ENCODE measurements around the gene RFX5. TPM values are rescaled to one million over a fixed set of nuclear protein-coding genes. Genes with fewer than 3 reads are reported as not detected.

The RFX5 gene
- total and polyA plus RNA-seq, 4 donors = 5.2 to 17.5 (median 11.1) TPM

DNA sequence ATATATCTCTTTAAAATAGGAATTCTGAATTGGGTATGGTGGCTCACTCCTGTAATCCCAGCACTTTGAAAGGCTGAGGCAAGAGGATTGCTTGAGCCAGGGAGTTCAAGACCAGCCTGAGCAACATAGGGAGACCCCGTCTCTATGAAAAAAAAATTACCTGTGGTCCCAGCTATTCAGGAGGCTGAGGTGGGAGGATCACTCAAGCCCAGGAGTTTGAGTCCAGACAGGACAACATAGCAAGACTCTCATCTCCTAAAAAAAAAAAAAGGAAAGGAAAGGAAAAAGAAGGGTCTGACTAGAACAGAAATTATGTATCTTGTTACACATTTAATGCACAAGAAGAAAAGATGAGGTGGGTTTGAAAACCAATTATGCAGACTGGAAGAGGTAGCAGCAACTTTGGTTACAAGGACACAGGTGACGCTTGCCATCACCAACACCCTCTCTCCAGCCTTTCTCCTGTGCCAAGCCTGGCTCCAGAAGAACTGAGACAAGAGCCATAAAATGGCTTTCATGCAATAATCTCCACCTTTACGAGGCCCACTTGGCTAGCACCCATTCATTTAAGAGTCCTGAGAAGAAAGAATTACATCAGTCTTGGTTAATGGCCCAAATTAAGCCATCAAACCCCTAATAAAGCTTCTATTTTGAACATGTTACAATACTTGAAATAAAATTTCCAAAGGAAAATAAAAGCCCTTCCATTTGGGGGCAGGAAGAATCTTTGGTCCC is 30.3 kb upstream of the RFX5 start:
- no peaks in the 10 kb centered on the region for H3K9me3 ChIP-seq (ENCODE audit: control insufficient read depth in 4 of 4, low read length in 3 of 4)
- no peaks in the 10 kb centered on the region for H3K27me3 ChIP-seq (ENCODE audit: control insufficient read depth in 4 of 4, insufficient read depth in 4 of 4, low read length in 3 of 4)
- no peak for DNase-seq (ENCODE audit: low spot score)
- no peak overlapping the region for H3K4me3 ChIP-seq (ENCODE audit: low read depth in 1 of 3, low read length in 3 of 3)
- no peaks in the 10 kb centered on the region for H3K36me3 ChIP-seq (ENCODE audit: control insufficient read depth in 4 of 4, insufficient read depth in 3 of 4, low read depth in 1 of 4, low read length in 3 of 4)
- no peak overlapping the region for H3K27ac ChIP-seq (ENCODE audit: low read depth in 1 of 2, low read length in 2 of 2)
- 85% methylated on average over 3 of the region's 3 CpGs for WGBS
- H3K9ac ChIP-seq (ENCODE audit: low read depth in 1 of 2, low read length in 2 of 2) = no peak overlapping the region
- peaks cover 0 to 5% (median 4%) of the 10 kb centered on the region in 4 donors for H3K4me1 ChIP-seq (ENCODE audit: control insufficient read depth in 4 of 4, insufficient read depth in 4 of 4, low read length in 3 of 4)
- TF ChIP-seq YY1 (IDR thresholded peaks at IDR 0.05) = no peak
- TF ChIP-seq FOXA2 (IDR thresholded peaks at IDR 0.05) = no peak
- TF ChIP-seq, protein P1, sequence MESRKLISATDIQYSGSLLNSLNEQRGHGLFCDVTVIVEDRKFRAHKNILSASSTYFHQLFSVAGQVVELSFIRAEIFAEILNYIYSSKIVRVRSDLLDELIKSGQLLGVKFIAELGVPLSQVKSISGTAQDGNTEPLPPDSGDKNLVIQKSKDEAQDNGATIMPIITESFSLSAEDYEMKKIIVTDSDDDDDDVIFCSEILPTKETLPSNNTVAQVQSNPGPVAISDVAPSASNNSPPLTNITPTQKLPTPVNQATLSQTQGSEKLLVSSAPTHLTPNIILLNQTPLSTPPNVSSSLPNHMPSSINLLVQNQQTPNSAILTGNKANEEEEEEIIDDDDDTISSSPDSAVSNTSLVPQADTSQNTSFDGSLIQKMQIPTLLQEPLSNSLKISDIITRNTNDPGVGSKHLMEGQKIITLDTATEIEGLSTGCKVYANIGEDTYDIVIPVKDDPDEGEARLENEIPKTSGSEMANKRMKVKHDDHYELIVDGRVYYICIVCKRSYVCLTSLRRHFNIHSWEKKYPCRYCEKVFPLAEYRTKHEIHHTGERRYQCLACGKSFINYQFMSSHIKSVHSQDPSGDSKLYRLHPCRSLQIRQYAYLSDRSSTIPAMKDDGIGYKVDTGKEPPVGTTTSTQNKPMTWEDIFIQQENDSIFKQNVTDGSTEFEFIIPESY (IDR thresholded peaks at IDR 0.05) = no peak
- TF ChIP-seq, protein P2, sequence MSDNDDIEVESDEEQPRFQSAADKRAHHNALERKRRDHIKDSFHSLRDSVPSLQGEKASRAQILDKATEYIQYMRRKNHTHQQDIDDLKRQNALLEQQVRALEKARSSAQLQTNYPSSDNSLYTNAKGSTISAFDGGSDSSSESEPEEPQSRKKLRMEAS (IDR thresholded peaks at IDR 0.05) = no peak
- no peak for TF ChIP-seq HNF4G (IDR thresholded peaks at IDR 0.05)
- no peak for TF ChIP-seq FOXA1 (IDR thresholded peaks at IDR 0.05)
- no peak for TF ChIP-seq HNF4A (conservative IDR thresholded peaks at IDR 0.05)
- no peak for TF ChIP-seq RXRA (IDR thresholded peaks at IDR 0.05)
- no peak for TF ChIP-seq JUND (IDR thresholded peaks at IDR 0.05)
- TF ChIP-seq, protein P3, sequence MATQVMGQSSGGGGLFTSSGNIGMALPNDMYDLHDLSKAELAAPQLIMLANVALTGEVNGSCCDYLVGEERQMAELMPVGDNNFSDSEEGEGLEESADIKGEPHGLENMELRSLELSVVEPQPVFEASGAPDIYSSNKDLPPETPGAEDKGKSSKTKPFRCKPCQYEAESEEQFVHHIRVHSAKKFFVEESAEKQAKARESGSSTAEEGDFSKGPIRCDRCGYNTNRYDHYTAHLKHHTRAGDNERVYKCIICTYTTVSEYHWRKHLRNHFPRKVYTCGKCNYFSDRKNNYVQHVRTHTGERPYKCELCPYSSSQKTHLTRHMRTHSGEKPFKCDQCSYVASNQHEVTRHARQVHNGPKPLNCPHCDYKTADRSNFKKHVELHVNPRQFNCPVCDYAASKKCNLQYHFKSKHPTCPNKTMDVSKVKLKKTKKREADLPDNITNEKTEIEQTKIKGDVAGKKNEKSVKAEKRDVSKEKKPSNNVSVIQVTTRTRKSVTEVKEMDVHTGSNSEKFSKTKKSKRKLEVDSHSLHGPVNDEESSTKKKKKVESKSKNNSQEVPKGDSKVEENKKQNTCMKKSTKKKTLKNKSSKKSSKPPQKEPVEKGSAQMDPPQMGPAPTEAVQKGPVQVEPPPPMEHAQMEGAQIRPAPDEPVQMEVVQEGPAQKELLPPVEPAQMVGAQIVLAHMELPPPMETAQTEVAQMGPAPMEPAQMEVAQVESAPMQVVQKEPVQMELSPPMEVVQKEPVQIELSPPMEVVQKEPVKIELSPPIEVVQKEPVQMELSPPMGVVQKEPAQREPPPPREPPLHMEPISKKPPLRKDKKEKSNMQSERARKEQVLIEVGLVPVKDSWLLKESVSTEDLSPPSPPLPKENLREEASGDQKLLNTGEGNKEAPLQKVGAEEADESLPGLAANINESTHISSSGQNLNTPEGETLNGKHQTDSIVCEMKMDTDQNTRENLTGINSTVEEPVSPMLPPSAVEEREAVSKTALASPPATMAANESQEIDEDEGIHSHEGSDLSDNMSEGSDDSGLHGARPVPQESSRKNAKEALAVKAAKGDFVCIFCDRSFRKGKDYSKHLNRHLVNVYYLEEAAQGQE (IDR thresholded peaks at IDR 0.05) = no peak
- no peak for TF ChIP-seq EGR1 (IDR thresholded peaks at IDR 0.05; ENCODE audit: low read depth in 2 of 2)
- TF ChIP-seq, protein P4, sequence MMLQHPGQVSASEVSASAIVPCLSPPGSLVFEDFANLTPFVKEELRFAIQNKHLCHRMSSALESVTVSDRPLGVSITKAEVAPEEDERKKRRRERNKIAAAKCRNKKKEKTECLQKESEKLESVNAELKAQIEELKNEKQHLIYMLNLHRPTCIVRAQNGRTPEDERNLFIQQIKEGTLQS (IDR thresholded peaks at IDR 0.05) = no peak
- no peak for TF ChIP-seq GABPA (IDR thresholded peaks at IDR 0.05 in 1 of 2, conservative IDR thresholded peaks at IDR 0.05 in 1 of 2)
- TF ChIP-seq TAF1 (conservative IDR thresholded peaks at IDR 0.05) = no peak
- no peak for TF ChIP-seq SP1 (IDR thresholded peaks at IDR 0.05)
- no peak for TF ChIP-seq RAD21 (IDR thresholded peaks at IDR 0.05)
- TF ChIP-seq NR2F2 (IDR thresholded peaks at IDR 0.05) = no peak

DNA sequence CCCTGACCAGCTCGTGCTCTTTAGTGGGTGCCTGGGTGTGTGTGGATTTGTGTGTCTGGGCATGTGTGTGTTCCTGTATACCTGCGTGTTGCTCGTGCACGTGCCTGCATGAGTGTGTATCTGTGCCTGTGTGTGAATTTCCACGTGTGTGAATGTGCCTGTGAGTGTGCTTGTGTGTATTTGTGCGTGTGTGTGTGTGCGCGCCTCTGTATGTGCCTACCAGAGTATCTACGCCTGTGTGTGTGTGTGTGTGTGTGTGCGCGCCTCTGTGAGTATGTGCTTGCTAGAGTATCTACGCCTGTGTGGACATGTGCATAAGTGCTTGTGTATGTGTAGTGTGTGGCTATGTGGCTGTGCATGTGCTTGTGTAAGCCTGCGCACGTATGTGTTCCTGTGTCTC is 26.1 kb upstream of the RFX5 start:
- DNase-seq (ENCODE audit: low spot score) = no peak
- no peaks in the 10 kb centered on the region for H3K9me3 ChIP-seq (ENCODE audit: control insufficient read depth in 4 of 4, low read length in 3 of 4)
- H3K4me3 ChIP-seq (ENCODE audit: low read depth in 1 of 3, low read length in 3 of 3) = no peak overlapping the region
- H3K4me1 ChIP-seq (ENCODE audit: control insufficient read depth in 4 of 4, insufficient read depth in 4 of 4, low read length in 3 of 4) = peaks cover 18 to 43% (median 36%) of the 10 kb centered on the region in 4 donors
- 87% methylated on average over 14 of the region's 14 CpGs for WGBS
- no peak overlapping the region for H3K27ac ChIP-seq (ENCODE audit: low read depth in 1 of 2, low read length in 2 of 2)
- no peaks in the 10 kb centered on the region for H3K36me3 ChIP-seq (ENCODE audit: control insufficient read depth in 4 of 4, insufficient read depth in 3 of 4, low read depth in 1 of 4, low read length in 3 of 4)
- no peak overlapping the region for H3K9ac ChIP-seq (ENCODE audit: low read depth in 1 of 2, low read length in 2 of 2)
- no peaks in the 10 kb centered on the region for H3K27me3 ChIP-seq (ENCODE audit: control insufficient read depth in 4 of 4, insufficient read depth in 4 of 4, low read length in 3 of 4)
- TF ChIP-seq YY1 (IDR thresholded peaks at IDR 0.05) (no peak), FOXA1 (IDR thresholded peaks at IDR 0.05) (no peak), TAF1 (conservative IDR thresholded peaks at IDR 0.05) (no peak)
- TF ChIP-seq, protein P2 (IDR thresholded peaks at IDR 0.05) = no peak
- TF ChIP-seq, protein P1 (IDR thresholded peaks at IDR 0.05) = no peak

Data from liver (tissue), 9 donors.